Panc1 (cell line): ENCODE data around the gene NCAM1. TPM values are rescaled to one million over a fixed set of nuclear protein-coding genes. Genes with fewer than 3 reads are reported as not detected.

ENCODE experiments used
- ATAC-seq: fragments of 200-7000 bp; cut with Tn5 transposase; 2 replicates; pipeline ENCODE4 v1.9.1; 2020; ENCODE audit warnings: mild to moderate bottlenecking, moderate library complexity
- BruUV-seq: library from RNA; stranded (reverse); fragments of 400-500 nt; replicated peaks from 2 replicates; lab custom pipeline; 2021; lab: Mats Ljungman, UMichigan
- CTCF ChIA-PET: fragments of 300-600 bp; sonication (Branson Sonifier 250); formaldehyde crosslinking; loops from one replicate; lab custom pipeline; 2022; ENCODE audit warnings: antibody characterized with exemption; lab: Charles Lee
- POLR2A ChIA-PET: fragments of 300-600 bp; sonication (Branson Sonifier 250); formaldehyde crosslinking; loops from one replicate; lab custom pipeline; 2022; ENCODE audit warnings: antibody characterized with exemption; lab: Charles Lee
- DNase-seq: peaks from one replicate; pipeline ENCODE4 v3.0.0-alpha.2; 2010; ENCODE audit warnings: low read depth, low spot score
- H3K27ac ChIP-seq: 2 replicates; pipeline ENCODE4 v1.5.1; 2011; ENCODE audit warnings: mild to moderate bottlenecking, low read length, inconsistent platforms
- H3K27me3 ChIP-seq: fragments of 200-500 bp; sonication (Bioruptor generic); 2 replicates; pipeline ENCODE4 v1.6.0; 2014; ENCODE audit warnings: low read length, inconsistent platforms; ENCODE audit not compliant: control insufficient read depth, insufficient read depth
- H3K36me3 ChIP-seq: fragments of 200-500 bp; sonication (Bioruptor generic); 2 replicates; pipeline ENCODE4 v1.5.1; 2014; ENCODE audit warnings: inconsistent platforms, mild to moderate bottlenecking, low read length, moderate library complexity; ENCODE audit not compliant: control insufficient read depth, insufficient read depth
- H3K4me1 ChIP-seq: 2 replicates; pipeline ENCODE4 v1.5.1; 2011; ENCODE audit warnings: inconsistent platforms, mild to moderate bottlenecking, low read length, moderate library complexity; ENCODE audit not compliant: control insufficient read depth, insufficient read depth
- H3K4me3 ChIP-seq, 2 experiments: 2 replicates each; pipeline ENCODE4 v1.5.1; 2011 to 2012; ENCODE audit warnings: low read depth in 2 of 2, low read length in 2 of 2, mild to moderate bottlenecking in 2 of 2, inconsistent platforms in 1 of 2, moderate library complexity in 1 of 2
- H3K9me3 ChIP-seq: fragments of 200-500 bp; sonication (Bioruptor generic); 2 replicates; pipeline ENCODE4 v1.5.1; 2014; ENCODE audit warnings: low read depth, mild to moderate bottlenecking, inconsistent platforms, low read length, moderate library complexity; ENCODE audit not compliant: control insufficient read depth, insufficient read depth
- CTCF ChIP-seq: fragments of 450-650 bp; IDR thresholded peaks from 2 replicates; pipeline ENCODE4 v1.5.1; 2017; ENCODE audit warnings: mild to moderate bottlenecking
- POLR2AphosphoS5 ChIP-seq: IDR thresholded peaks from 2 replicates; pipeline ENCODE4 v1.6.1; 2012; ENCODE audit warnings: mild to moderate bottlenecking, low read depth, low read length, moderate library complexity
- REST ChIP-seq, 2 experiments: IDR thresholded peaks; 2 replicates each; pipeline ENCODE4 v1.6.1; 2011 to 2012; ENCODE audit warnings: low read depth in 2 of 2, control low read depth in 1 of 2, low read length in 1 of 2, mild to moderate bottlenecking in 1 of 2, moderate library complexity in 1 of 2; ENCODE audit not compliant: insufficient read depth in 1 of 2
- SIN3A ChIP-seq: IDR thresholded peaks from 2 replicates; pipeline ENCODE4 v1.6.1; 2012; ENCODE audit warnings: low read depth, mild to moderate bottlenecking, low read length, moderate library complexity, borderline replicate concordance; ENCODE audit not compliant: insufficient read depth
- TCF7L2 ChIP-seq: IDR thresholded peaks from 2 replicates; pipeline ENCODE4 v1.6.1; 2011; ENCODE audit warnings: mild to moderate bottlenecking, low read depth, low read length, inconsistent platforms
- in situ Hi-C: cut with HindIII; loops from 2 replicates; pipeline ENCODE4 v1.10.0; 2016; ENCODE audit warnings: low sequenced_read_pairs, low pct_unique_long_range_greater_than_20kb
- intact Hi-C: fragments of 100-400 bp; cut with micrococcal nuclease; formaldehyde crosslinking; loops from one replicate; pipeline ENCODE4 v1.10.0; 2022; ENCODE audit not compliant: unreplicated experiment
- total RNA-seq: library from RNA; stranded (reverse); gene quantifications from one replicate; pipeline ENCODE4 v1.2.1, GENCODE V29; 2021; ENCODE audit not compliant: unreplicated experiment

NCAM1 gene
- total RNA-seq, 1 experiment from 2014 or later: 0.18 TPM

- ChIA-PET POLR2A (no interaction called here), CTCF (no interaction called here)
- BruUV-seq: no TSS peak
- H3K27ac ChIP-seq: no peak overlapping the region
- no peaks in the 10 kb centered on the region for H3K4me1 ChIP-seq
- no peak for DNase-seq
- in situ Hi-C loops: no loop called here
- H3K27me3 ChIP-seq: peaks cover 9% of the 10 kb centered on the region
- ATAC-seq: no peak
- no peak overlapping the region for H3K4me3 ChIP-seq
- no peaks in the 10 kb centered on the region for H3K9me3 ChIP-seq
- no peaks in the 10 kb centered on the region for H3K36me3 ChIP-seq
- intact Hi-C loops: no loop called here
- no peak for TF ChIP-seq TCF7L2
- TF ChIP-seq REST (IDR thresholded peaks at IDR 0.05; ENCODE audit: insufficient read depth in 1 of 2, low read depth in 2 of 2, low read length in 1 of 2): no peak
- TF ChIP-seq POLR2AphosphoS5: no peak
- no peak for TF ChIP-seq SIN3A
- TF ChIP-seq CTCF: no peak
Measured at GRCh38 chr11:112999520-112999919, 38.3 kb downstream of the NCAM1 start.

- H3K9me3 ChIP-seq: no peaks in the 10 kb centered on the region
- peaks cover 2% of the 10 kb centered on the region; the same call in 1 of the 2 replicates for H3K27me3 ChIP-seq
- no peaks in the 10 kb centered on the region for H3K36me3 ChIP-seq
- intact Hi-C loops: no loop called here
- ATAC-seq: no peak
- TF ChIP-seq TCF7L2 (no peak), SIN3A (no peak), POLR2AphosphoS5 (no peak), CTCF (no peak), REST (IDR thresholded peaks at IDR 0.05; ENCODE audit: insufficient read depth in 1 of 2, low read depth in 2 of 2, low read length in 1 of 2) (no peak)
- no peak for DNase-seq
- no peaks in the 10 kb centered on the region for H3K4me1 ChIP-seq
- CTCF ChIA-PET: no interaction called here
- POLR2A ChIA-PET: no interaction called here
- in situ Hi-C loops: no loop called here
- no peak overlapping the region for H3K27ac ChIP-seq
- no TSS peak for BruUV-seq
- no peak overlapping the region for H3K4me3 ChIP-seq
Measured at GRCh38 chr11:113001709-113002108, 40.5 kb downstream of the NCAM1 start.
